NCI-H510A treated with DMSO at 0.1 percent for 48 hours (cell line): Measurements from ENCODE around the gene PPP2R5B.
"Not testable (repeated sequence)": the region's sequence is repeated elsewhere in the genome, so short reads cannot be mapped to it uniquely, and the experiment has no call there.

Experiments
- DNase-seq: peaks from one replicate; lab custom pipeline; 2025; lab: John Stamatoyannopoulos, UW

Gene PPP2R5B

DNA sequence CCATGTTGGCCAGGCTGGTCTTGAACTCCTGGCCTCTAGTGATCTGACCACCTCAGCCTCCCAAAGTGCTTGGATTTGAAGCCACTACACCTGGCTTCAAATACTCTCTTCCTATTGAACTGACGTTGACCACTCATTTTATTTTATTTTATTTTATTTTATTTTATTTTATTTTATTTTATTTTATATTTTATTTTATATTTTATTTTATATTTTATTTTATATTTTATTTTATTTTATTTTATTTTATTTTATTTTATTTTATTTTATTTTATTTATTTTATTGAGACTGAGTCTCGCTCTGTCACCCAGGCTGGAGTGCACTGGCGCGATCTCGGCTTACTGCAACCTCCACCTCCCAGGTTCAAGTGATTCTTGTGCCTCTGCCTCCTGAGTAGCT, 58.9 kb downstream of the PPP2R5B start:
- not testable (repeated sequence) for DNase-seq
